ENCODE results near the gene PHLDB2.

DNA sequence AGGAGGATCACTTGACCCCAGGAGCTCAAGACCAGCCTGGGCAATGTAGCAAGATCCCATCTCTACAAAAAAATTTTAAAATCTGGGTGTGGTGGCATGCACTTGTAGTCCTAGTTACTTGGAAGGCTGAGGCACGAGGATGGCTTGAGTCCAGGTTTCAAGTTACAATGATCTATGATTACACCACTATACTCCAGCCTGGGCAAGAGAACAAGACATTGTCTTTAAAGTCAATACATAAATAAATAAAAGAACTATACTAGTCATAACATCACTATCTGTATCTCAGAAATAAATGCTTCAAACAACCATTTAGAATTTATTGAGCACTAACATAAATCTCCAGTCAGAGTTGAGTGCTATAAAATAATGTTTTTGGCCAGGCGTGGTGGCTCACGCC lies 8.5 kb upstream of the PHLDB2 start:
- TF ChIP-seq POLR2A (IDR thresholded peaks at IDR 0.05; ENCODE audit: low read length) (no peak), GATA1 (IDR thresholded peaks at IDR 0.05; ENCODE audit: low read depth, low read length) (no peak)
